NCI-H2196 treated with DMSO at 0.1 percent for 48 hours (cell line): ENCODE data around the gene RUNX3.
"Not testable (repeated sequence)": the region's sequence is repeated elsewhere in the genome, so short reads cannot be mapped to it uniquely, and the experiment has no call there.

ENCODE experiments used
- DNase-seq: peaks from one replicate; lab custom pipeline; 2025; ENCODE audit not compliant: unreplicated experiment; lab: John Stamatoyannopoulos, UW

Gene RUNX3

DNA sequence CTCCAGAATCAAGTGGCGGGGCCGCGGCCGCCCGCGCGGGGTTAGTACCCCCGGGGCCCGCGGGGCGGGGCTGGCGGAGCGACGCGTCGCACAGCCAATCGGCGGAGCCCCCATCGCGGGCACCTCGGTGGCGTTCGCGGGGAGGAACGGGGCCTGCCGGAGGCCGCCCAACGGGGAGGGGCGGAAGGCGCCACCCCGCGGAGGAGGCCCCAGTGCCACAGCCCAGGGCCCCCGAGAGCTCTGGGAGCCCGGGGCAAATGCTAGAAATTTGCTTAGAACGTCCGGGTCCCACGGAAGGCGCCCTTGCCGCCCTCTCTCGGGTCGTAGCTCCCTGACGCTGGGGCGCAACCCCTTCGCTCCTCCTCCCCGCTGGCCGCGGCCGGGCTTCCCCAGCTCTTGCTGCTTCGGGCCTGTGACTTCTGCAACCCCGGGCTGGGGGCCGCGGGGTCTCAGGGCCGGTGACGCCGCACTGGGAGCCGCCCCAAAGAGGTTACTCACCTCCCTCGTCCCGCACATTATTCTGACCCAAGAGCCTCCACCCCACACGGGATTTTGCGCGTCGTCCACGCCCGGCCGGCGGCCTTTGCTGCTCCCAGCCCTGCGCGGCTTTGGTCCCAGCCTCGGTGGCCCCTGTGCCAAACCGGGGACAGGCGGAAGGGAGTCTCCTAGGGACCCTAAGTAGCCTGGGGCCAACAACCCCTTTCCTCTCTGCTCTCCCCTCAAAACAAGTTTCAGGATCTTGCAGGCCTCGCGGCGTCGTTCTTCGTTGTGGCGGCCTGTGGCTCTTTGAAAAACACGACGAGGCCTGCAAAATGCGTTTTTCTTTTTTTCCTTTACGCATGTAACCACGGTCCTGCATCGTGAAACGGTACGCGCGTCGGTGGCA is at the start of gene RUNX3:
Gene RUNX3, minus strand, starts transcription at position 17 of the 886 bp plus-strand sequence. CDS start 408 bp downstream, outside the sequence.
- peak; percentile 62 for DNase-seq

DNA sequence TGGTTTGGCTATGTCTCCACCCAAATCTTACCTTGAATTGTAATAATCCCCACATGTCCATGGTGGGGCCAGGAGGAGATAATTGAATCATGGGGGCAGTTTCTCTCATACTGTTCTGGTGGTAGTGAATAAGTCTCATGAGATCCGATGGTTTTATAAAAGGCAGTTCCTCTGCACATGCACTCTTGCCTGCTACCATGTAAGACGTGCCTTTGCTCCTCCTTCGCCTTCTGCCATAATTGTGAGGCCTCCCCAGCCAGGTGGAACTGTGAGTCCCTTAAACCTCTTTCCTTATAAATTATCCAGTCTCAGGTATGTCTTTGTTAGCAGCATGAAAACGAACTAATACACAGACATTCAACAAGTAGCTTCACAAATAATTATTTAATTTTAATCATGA is 49.2 kb upstream of the RUNX3 start:
- DNase-seq = not testable (repeated sequence)

DNA sequence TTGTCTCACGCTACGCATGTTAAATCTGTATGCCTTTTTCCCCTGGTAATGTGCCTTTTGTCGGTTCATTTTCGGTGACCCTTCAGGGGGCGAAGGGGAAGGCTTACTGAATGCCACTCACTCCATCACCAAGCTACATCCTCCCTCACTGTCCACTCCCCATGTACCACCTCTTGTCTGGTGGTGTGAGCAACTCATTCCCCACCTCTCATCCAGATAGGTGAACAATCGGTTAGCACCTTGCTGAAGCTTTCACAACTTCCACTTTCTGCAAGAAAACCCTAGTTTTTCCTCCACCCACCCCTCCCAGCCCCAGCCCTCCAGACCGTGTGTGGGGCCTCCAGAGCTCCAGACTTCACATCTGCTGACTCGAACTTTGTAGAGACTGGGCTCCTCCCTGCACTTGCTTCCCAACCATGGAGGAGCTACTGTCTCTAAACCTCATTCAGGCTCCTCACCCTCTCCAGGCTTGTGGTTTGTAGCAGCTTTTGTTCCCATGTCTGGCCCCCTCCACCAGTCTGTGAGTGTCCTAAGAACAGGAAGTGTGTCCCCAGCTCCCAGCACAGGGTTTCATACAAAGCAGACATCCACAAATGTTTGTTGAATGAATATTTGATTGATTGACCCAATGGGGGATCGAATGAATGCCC is 48.4 kb upstream of the RUNX3 start:
- DNase-seq = no peak

DNA sequence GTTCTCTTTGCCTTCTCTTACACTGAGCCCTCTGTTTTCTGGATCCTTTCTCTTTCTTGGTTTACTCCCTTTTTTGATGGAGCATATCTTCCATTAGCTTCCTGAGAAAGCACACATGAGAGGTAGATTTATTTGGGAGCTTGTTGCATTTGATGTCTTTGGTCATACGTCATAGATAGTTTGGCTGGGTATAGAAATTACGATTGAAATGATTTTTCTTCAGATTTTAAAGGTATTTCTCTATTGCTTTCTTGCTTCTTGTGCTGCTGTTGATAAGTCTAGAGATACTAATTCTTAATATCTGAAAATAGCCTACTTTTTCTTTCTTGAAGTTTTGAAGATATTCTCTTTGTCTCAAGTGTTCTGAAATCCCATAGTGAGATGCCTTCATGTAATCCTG is 45.3 kb upstream of the RUNX3 start:
- DNase-seq = no peak

DNA sequence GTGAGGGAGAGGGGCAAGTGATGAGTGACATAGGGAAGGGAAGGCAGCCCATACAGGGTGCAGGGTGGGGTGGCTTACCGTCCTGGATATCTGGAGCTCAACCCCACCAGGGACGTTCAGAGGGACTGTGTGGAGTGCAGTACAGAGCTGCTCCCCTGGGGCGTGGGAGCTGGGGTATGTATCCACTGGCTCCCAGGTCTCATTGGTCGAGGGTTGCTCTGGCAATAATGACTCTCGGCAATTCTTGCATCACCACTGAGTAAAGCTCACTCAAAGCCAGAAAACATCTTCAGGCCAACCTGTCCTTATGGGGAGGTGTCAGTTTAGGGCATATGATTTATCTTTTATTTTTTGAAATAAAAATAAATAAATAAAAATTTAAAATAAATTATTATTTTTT is 43.2 kb upstream of the RUNX3 start:
- DNase-seq = no peak

DNA sequence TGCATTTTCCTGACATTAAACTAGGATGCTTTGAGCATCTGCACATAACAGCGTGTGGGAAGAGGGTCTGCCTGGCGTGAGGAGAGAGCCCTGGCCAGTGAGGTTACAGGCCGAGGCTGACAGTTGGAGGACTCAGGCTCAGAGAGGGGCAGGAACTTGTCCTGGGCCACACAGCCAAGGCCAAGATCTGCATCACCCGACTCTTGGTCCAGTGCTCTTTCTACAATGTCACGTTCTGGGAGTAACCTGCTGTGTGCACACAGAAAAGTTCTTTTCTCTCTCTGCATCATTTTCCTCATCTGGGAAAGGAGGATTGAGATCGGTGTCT is 42.8 kb upstream of the RUNX3 start:
- DNase-seq = no peak

DNA sequence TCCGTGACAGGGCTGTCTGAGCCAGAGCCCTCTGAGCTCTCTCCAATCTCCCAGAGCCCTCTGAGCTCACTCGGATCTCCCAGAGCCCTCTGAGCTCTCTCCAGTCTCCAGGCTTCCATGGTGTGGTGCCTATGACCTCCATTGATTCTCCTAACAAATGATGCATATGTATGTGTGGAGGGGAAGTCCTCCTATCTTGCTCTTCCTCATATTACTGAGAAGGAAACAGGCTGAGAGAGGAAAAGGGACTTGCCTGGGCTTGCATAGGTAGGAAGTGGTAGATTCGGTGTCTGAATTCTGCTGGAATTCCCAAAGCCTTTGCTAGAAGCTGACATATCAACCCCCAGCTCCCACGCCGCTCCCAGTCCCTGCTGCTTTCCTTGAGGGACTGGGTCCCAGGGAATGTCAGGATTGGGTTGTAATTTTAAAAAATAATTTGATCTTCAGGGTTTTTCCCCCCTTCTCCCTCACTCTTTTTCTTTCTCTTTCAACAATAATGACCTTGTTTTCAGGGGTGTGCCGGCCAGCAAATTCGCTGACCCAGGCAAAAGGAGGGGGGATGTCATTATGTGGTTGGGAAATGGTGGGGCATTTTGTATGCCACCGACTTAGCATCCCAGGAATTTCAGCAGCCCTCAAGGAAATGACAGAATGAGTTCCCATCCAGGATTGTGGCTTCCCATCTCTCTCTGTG is 42.3 kb upstream of the RUNX3 start:
- DNase-seq = no peak

DNA sequence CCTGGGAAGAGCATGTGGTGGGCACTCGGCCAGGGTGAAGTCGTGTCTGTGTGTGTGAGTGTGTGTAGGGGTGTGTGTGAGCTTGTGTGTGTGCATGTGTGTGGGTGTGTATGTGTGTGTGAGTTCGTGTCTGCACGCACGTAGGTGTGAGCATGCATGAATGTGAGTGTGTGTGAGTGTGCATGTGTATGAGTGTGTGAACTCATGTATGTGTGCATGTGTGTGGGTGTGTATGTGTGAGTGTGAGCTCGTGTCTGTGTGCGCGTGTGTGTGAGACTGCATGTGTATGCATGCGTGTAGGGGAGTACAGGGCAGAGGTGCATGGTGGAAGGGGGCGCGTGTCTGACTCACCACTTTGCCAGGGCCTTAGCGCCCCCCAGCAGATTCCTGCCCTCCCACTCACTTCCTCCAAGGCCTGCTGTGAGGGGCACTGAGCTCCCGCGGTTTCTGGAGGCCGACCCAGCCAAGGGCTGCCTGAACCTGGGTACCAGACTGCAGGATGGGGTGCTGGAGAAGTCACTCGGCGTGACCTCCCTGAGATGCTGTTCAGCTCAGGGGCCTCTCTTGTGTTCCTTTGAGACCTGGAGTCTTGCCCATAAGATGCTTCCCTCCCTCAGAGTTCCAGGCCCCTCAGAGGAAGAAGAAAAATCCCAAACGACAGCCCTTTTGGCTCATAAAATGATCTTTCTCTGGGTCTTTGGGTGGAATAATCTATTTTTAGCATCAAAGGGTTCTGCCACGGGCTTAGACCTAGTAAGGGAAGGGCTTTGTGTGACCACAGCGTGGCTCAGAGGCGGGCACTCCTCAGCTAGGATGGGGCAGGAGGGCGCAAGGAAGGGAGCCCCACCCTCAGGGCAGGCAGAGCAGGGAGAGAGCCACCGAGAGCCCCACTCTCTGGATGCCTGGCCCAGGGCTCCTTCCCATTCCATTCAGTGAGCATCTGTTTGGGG is 41.1 kb upstream of the RUNX3 start:
- no peak for DNase-seq

DNA sequence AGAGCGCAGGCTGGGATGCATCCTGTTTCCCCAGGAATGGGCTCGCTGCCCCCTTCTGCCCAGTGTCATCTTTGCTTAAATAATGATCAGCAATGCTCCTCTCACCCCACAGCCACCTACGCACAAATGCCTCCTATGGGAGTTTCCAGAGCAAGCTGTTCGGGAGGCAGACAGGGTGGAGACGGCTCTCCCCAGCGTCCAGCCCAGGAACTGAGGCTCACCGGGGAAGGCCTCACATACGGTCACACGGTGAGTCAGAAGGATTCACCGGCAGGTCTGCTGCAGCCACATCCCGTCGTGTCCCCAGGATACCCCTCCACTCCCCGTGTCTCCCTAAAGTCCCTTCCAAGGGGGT is 40.3 kb upstream of the RUNX3 start:
- no peak for DNase-seq

DNA sequence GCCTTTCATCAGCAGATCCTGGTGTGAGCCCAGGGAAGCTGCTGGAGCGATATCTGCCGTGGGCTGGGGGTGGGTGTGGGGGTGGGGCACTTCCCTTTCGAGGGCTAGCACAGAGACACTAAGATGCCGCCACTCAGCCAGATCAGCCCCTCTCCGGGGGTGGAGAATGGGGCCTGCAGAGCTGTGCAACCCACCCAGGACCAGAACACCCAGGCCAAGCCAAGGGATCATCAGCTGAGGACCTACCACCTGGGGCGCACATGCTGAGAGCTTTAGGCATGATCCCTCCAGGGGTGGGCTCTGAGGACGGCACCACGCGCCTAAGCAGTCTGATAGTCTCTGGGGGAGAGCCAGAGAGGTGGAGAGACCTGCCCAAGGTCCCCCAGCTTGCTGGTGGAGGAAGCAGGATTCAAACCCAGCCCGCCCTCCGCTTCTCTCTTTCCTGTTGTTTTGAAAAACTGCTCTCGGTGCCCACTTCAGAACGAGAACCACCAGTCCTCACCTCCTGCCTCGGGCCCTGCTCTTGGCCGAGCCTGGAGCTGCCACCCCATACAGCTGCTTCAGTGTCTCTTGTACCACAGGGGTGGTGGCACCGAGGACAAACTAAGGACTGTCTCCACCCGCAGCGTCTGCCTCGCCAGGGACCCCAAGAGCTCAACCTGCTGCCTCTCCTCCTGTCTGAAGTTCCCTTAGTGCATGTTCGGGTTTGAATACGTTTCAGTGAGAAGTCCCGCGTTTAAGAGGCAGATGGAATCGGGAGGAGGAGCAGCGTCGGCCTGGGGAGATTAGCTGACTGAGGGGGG is 39.7 kb upstream of the RUNX3 start:
- DNase-seq = no peak

DNA sequence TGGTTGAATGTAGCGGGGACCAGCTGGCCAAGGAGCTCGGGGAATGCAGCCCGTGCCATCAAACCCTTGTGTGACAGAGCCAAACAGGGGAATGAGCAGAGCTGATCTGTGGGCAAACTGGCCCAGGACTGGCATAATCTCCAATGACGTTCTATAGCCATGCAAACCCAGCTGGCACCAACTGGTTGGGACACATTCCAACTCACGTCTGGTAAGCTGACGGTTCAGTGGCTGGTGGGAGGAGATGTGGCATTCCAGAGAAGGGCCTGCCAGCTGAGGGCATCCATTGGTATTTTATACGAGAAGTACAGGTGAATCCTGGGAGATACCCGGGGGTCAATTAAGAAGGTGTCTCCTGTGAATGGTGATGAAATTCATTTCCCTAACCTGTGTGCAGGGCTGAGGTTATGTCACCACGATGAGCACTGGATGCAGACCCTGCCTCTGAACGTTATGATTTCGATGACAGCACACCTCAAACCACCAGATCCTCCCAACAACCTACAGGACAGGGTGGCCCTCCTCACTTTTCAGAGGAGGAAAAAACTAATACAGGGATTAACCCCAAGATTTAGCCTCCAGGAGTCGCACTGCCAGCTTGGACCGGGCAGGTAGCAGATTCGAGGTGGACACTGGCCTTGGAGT is 39.0 kb upstream of the RUNX3 start:
- no peak for DNase-seq

DNA sequence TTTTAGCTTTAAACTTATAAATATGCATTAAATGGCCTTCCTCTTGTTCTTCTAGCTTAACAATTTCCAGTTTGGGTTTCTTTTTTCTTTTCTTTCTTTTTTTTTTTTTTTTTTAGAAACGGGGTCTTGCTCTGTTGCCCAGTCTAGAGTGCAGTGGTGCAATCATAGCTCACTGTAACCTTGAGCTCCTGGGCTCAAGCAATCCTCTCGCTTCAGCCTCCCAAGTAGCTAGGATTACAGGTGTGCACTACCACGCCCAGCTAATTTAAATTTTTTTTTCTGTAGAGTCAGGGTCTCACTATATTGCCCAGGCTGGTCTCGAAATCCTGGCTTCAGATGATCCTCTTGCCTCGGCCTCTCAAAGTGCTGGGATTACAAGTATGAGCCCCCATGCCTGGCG is 37.9 kb upstream of the RUNX3 start:
- no peak for DNase-seq

DNA sequence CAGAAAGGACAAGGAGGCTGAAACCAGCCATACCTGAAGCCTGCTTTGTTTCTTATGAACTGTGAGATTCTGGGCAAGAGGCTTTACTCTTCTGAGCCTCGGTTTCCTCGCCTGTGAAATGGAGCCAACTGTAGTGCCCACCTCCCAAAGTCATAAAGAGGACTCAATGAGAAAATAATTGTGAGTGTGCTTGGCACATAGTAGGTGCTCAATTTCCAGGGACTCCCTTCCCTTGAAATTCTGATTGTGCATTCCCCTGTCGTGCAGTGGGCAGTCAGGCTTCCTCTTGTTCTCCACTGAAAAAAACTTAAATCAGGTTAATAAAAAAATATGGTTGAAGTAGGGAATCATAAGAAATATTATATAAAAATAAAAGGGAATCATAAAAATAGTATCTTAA is 37.5 kb upstream of the RUNX3 start:
- no peak for DNase-seq

DNA sequence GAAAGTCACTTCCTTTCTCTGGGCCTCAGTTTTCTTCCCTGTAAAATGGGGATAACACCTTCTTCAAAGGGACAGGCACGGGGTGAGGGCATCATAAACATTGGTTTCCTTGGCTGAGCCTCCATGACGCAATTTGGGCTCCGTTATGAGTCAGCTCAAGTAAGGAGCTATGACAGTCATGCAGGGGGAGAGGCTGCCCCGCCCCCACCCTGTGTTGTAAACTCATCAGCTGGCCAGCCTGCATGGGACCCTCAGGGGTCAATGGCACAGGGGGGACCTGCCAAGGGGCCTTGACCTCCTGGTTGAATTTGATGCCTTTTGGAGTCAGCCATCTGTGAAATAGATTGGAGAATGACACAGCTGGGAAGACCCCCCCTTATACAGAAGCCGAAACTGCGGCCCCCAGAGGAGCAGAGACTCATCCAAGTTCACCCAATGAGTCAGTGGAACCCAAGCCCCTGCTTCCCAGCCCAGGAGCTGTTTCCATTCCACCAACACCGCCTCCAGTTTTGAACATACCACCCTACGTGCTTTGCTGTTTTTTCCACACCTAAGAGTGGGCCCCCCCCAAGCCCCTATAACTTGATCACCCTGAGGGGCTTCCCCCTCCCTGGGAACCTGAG is 36.8 kb upstream of the RUNX3 start:
- DNase-seq = no peak

DNA sequence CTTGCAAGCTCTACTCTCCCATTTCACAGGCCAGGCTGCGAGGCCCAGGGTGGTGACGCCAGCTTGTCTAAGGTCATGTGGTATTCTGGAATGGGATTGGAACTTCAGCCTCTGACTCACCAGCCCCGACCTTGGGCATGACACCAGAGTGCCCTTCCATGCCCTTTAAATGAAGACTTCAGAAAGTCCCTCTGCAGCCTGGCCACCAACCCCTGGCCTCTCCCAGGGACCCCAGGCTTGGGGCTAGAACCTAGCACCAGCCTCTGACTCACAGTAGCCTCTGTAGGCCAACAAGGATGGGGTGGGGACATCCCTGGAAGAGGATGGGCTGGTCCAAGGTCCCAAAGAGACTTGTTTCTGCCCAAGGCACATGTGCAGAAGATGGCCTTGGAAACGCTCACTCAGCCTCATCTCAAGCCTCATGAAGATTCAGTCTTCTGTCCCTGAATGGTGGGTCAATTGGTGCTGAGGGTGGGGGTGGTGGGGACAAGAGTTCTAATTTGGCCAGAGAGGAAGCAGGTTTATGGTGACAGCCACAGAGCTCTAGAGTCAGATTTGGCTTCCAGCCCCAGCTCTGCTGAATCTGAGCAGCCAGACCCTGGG is 36.1 kb upstream of the RUNX3 start:
- no peak for DNase-seq

DNA sequence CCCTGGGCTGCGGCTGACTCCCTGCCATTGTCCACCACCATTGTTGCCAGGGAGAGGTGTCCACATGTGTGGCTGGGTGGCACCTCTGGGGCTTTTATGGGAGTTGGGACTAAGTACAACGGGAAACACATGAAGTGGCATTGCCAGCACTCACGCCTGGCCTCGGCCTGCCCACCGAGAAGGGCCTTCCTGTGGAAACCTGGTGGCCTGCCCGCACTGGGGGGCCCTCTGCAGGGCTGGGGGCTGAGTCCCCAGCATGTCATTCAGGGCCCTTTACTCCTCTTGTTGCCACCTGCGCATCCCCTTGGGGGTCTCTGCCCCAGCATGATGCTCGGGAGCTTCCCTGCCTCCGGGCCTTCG is 35.5 kb upstream of the RUNX3 start:
- DNase-seq = no peak

DNA sequence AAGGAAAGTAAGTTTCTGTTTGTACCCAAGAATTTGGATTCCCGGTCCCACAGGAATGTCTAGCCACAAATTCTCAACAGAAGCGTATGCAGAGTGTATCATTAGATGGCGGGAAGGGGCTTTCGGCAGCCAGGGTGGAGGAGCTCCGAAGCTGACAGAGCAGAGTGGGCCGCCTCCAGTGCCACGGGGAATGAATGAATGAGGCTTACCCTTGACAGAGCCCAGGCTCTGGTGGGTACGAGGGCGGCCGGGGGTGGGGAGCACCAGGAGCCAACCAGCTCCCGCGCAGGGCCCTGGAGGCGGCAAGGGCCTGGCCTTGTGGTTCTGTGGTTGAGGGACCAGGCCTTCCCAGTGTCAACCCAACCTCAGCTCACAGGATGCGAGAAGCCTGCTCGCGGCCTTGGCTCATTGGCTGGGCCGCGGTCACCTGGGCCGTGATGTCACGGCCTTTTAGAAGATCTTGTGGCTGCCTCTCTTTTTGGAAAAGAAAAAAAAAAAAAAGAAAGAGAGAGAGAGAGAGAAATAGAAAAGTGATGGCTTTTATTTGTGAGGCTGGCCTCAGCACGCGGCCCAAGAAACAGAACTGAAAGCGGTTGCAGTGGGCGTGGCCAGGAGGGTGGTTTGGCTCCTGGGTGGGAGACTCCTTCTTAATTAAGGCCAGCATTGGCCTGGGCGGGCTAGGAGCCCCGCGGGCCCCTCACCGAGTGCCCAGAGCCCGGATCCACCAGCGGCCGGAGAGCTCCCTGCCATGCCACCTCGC is 34.9 kb upstream of the RUNX3 start:
- no peak for DNase-seq
